K562 (cell line): Measurements from ENCODE around the gene WNK2. TPM values are rescaled to one million over a fixed set of nuclear protein-coding genes. Genes with fewer than 3 reads are reported as not detected.
A peak's percentile ranks its signal among the peaks of the same experiment; 100 is the strongest.

Source experiments
- ATAC-seq: fragments of 200-7000 bp; cut with Tn5 transposase; 3 replicates; pipeline ENCODE4 v1.9.1; 2020; ENCODE audit warnings: moderate library complexity
- BruUV-seq: library from RNA; stranded (reverse); fragments of 400-500 nt; replicated peaks from 2 replicates; lab custom pipeline; 2021; lab: Mats Ljungman, UMichigan
- CTCF ChIA-PET: fragments of 300-600 bp; formaldehyde crosslinking; extraction: SDS; loops from one replicate; lab custom pipeline; 2021; ENCODE audit warnings: low intra/inter-chr PET ratio; lab: Yijun Ruan, JAX
- POLR2A ChIA-PET: fragments of 300-600, 350-650 bp; sonication (Branson Sonifier 250); formaldehyde crosslinking; extraction: SDS; loops from one replicate; lab custom pipeline; 2021; ENCODE audit warnings: antibody characterized with exemption, inconsistent platforms; lab: Yijun Ruan, JAX
- DNase-seq, 4 experiments: peaks; one replicate each; pipeline versions ENCODE4 v3.0.0 to v3.0.0-alpha.2; 2011 to 2018; ENCODE audit warnings: low spot score in 3 of 4, mixed read lengths in 3 of 4; ENCODE audit errors: extremely low read depth in 1 of 4
- FAIRE-seq: peaks from 2 replicates; lab custom pipeline; 2011; peaks lifted over from hg19 to GRCh38; lab: Jason Lieb, UNC
- H2AFZ ChIP-seq: 2 replicates; pipeline ENCODE4 v1.6.0; 2011; ENCODE audit warnings: low read depth, low read length, control low read depth, inconsistent platforms
- H3K27ac ChIP-seq: fragments of 200-600 bp; 3 replicates; pipeline ENCODE4 v1.8.0; 2011; ENCODE audit warnings: low read depth, mild to moderate bottlenecking, control low read depth, inconsistent platforms, low read length, moderate library complexity, mixed read lengths; ENCODE audit errors: extremely low read depth
- H3K27me3 ChIP-seq, 2 experiments: fragments of 300-600 bp in 1 of 2; 2 replicates in 1 of 2; 3 replicates in 1 of 2; pipeline versions ENCODE4 v1.6.0 to v1.8.0; 2011; ENCODE audit warnings: inconsistent platforms in 2 of 2, low read length in 2 of 2, mild to moderate bottlenecking in 1 of 2, mixed read lengths in 1 of 2, moderate library complexity in 1 of 2; ENCODE audit not compliant: control insufficient read depth in 2 of 2, insufficient read depth in 2 of 2
- H3K36me3 ChIP-seq: fragments of 300-600 bp; 3 replicates; pipeline ENCODE4 v1.8.0; 2011; ENCODE audit warnings: mild to moderate bottlenecking, low read length, inconsistent platforms; ENCODE audit not compliant: control insufficient read depth, insufficient read depth
- H3K4me1 ChIP-seq, 2 experiments: fragments of 200-600 bp in 1 of 2; replicated peaks in 1 of 2; 2 replicates in 1 of 2; 3 replicates in 1 of 2; pipeline versions ENCODE4 v1.5.1 to v1.8.0; 2011; ENCODE audit warnings: inconsistent platforms in 2 of 2, low read length in 2 of 2, mild to moderate bottlenecking in 1 of 2, mixed read lengths in 1 of 2, moderate library complexity in 1 of 2; ENCODE audit not compliant: control insufficient read depth in 2 of 2, insufficient read depth in 2 of 2
- H3K4me2 ChIP-seq: 2 replicates; pipeline ENCODE4 v1.6.1; 2011; ENCODE audit warnings: low read length, control low read depth, inconsistent platforms, mixed read lengths; ENCODE audit not compliant: insufficient read depth
- H3K4me3 ChIP-seq: fragments of 200-600 bp; sonication (generic), shearing (Covaris generic); 2 replicates; pipeline ENCODE4 v1.5.1; 2016; ENCODE audit warnings: control low read depth, inconsistent platforms
- H3K79me2 ChIP-seq: fragments of 200-600 bp; 3 replicates; pipeline ENCODE4 v1.8.0; 2011; ENCODE audit warnings: low read length, inconsistent platforms; ENCODE audit not compliant: control insufficient read depth, insufficient read depth
- H3K9ac ChIP-seq, 2 experiments: 2 replicates each; pipeline versions ENCODE4 v1.6.0 to v1.6.1; 2011; ENCODE audit warnings: low read depth in 2 of 2, low read length in 2 of 2, control low read depth in 1 of 2, inconsistent platforms in 1 of 2, mild to moderate bottlenecking in 1 of 2, mixed read lengths in 1 of 2; ENCODE audit not compliant: insufficient read depth in 1 of 2
- H3K9me1 ChIP-seq: one replicate; pipeline ENCODE4 v1.6.0; 2011; ENCODE audit warnings: inconsistent platforms, mild to moderate bottlenecking, low read length, moderate library complexity; ENCODE audit not compliant: control insufficient read depth, insufficient read depth
- H3K9me3 ChIP-seq: replicated peaks from 2 replicates; pipeline ENCODE4 v1.5.1; 2011; ENCODE audit warnings: low read depth, low read length, inconsistent platforms; ENCODE audit not compliant: control insufficient read depth, insufficient read depth
- H4K20me1 ChIP-seq: replicated peaks from 2 replicates; pipeline ENCODE4 v1.6.1; 2011; ENCODE audit warnings: low read length, inconsistent platforms, mixed read lengths; ENCODE audit not compliant: control insufficient read depth, insufficient read depth
- ASH1L ChIP-seq: fragments of 450-650 bp; IDR thresholded peaks from 2 replicates; pipeline ENCODE4 v1.6.1; 2018; ENCODE audit warnings: borderline replicate concordance, mild to moderate bottlenecking, low read depth; ENCODE audit not compliant: partially characterized antibody
- BRCA1 ChIP-seq, 2 experiments: fragments of 450-650 bp in 1 of 2; sonication (generic) in 1 of 2; formaldehyde crosslinking in 1 of 2; IDR thresholded peaks; 2 replicates each; pipeline versions ENCODE4 v1.5.0 to v1.6.1; 2017 to 2020; ENCODE audit warnings: mild to moderate bottlenecking in 1 of 2, missing genetic modification reagents in 1 of 2
- E2F3 ChIP-seq: fragments of 250-450 bp; sonication (Bioruptor Pico); IDR thresholded peaks from 2 replicates; pipeline ENCODE4 v1.4.0; 2020; ENCODE audit warnings: mild to moderate bottlenecking
- EWSR1 ChIP-seq: fragments of 450-650 bp; IDR thresholded peaks from 2 replicates; pipeline ENCODE4 v1.6.1; 2018; ENCODE audit warnings: borderline replicate concordance, mild to moderate bottlenecking, low read depth, moderate library complexity; ENCODE audit not compliant: partially characterized antibody
- HDAC2 ChIP-seq: fragments of 450-650 bp; IDR thresholded peaks from 2 replicates; pipeline ENCODE4 v1.6.1; 2016; ENCODE audit warnings: mild to moderate bottlenecking
- ILF3 ChIP-seq: fragments of 450-650 bp; IDR thresholded peaks from 2 replicates; pipeline ENCODE4 v1.6.1; 2018; ENCODE audit warnings: antibody characterized with exemption, mild to moderate bottlenecking, moderate library complexity, borderline replicate concordance
- SAFB2 ChIP-seq: fragments of 200-400 bp; formaldehyde crosslinking; IDR thresholded peaks from 2 replicates; pipeline ENCODE4 v1.6.1; 2018; ENCODE audit warnings: borderline replicate concordance, low read length, low read depth, moderate library complexity; ENCODE audit not compliant: severe bottlenecking
- ZNF778 ChIP-seq: fragments of 450-650 bp; formaldehyde crosslinking; IDR thresholded peaks from 2 replicates; pipeline ENCODE4 v1.4.0; 2020; ENCODE audit warnings: mild to moderate bottlenecking, moderate library complexity
- ZSCAN29 ChIP-seq: fragments of 450-650 bp; IDR thresholded peaks from 2 replicates; pipeline ENCODE4 v1.6.1; 2017
- WGBS: fragments of 100-300 bp; shearing (Covaris generic); methylation state at CpG from one replicate; pipeline ENCODE4 v1.1.6; 2016; ENCODE audit warnings: low coverage, mixed read lengths; ENCODE audit not compliant: insufficient coverage; ENCODE audit errors: missing lambda C conversion rate; 5-methylcytosine and 5-hydroxymethylcytosine counted together
- in situ Hi-C: fragments of 300-500 bp; cut with MboI; formaldehyde crosslinking; loops from 4 replicates; pipeline ENCODE4 v1.15.0; 2018; ENCODE audit warnings: inconsistent platforms, mixed read lengths
- intact Hi-C: fragments of 100-400 bp; cut with micrococcal nuclease; formaldehyde crosslinking; loops from 2 replicates; pipeline ENCODE4 v1.14.2; 2022
- polyA plus RNA-seq, 8 experiments: library from polyadenylated mRNA; depleted of rRNA in 4 of 8; stranded (reverse) in 5 of 8; unstranded in 3 of 8; fragments of >200 nt; fragmentation: Nextera tagmentation in 2 of 8; fragmentation: Illumina TruSeq in 1 of 8; extraction: Ambion mirVana in 2 of 8; extraction: Trizol in 1 of 8; gene quantifications; 2 replicates each; pipeline versions ENCODE4 v1.2.1 to v1.2.3, GENCODE V29; 2011 to 2014; ENCODE audit warnings: inconsistent platforms in 1 of 8, missing spikeins in 1 of 8
- total RNA-seq, 7 experiments: library from RNA; depleted of rRNA in 6 of 7; stranded (reverse); fragments of >200 nt in 6 of 7; fragmentation: Illumina TruSeq in 2 of 7; extraction: Trizol in 2 of 7; gene quantifications; 2 replicates each; pipeline versions ENCODE4 v1.2.1 to v1.2.3, GENCODE V29; 2011 to 2021; ENCODE audit warnings: low replicate concordance in 1 of 7
- TF ChIP-seq, protein P1 (sequence below): sonication (generic); formaldehyde crosslinking; IDR thresholded peaks from 2 replicates; pipeline ENCODE4 v1.8.1; 2023; ENCODE audit warnings: mild to moderate bottlenecking, missing genetic modification reagents, moderate library complexity
- TF ChIP-seq, protein P2 (sequence below), 2 experiments: fragments of 450-650 bp in 1 of 2; sonication (generic) in 1 of 2; formaldehyde crosslinking; conservative IDR thresholded peaks; 2 replicates each; pipeline versions ENCODE4 v1.4.0 to v1.8.1; 2020 to 2022; ENCODE audit warnings: mild to moderate bottlenecking in 1 of 2, missing genetic modification reagents in 1 of 2
- TF ChIP-seq, protein P3 (sequence below): fragments of 250-450 bp; sonication (Bioruptor Pico); IDR thresholded peaks from 2 replicates; pipeline ENCODE4 v1.8.0; 2021; ENCODE audit warnings: moderate library complexity, mild to moderate bottlenecking, inconsistent platforms

Gene WNK2
- total and polyA plus RNA-seq, 9 of the 15 experiments (the other 6 are each of a cell fraction or from before 2014, with no cell fraction given), result 0.36 to 3.3 (median 0.64) TPM; not detected in 2

DNA sequence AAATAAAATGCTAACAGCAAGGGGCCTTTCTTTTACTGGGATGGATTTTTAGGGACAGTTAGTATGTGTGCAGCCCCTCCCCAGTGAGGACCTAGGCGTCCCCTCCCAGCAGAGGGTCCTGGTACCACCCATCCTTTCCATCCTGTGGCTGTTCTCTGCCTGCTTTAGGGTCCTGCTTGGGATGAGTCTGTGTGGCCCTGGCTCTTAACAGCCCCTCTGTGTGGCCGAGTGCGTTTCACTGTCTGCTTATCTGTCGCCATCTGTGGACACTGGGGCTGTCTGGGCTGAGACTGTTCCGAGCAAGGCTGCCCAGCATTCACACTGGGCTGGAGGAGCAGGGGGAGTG, 17.0 kb downstream of the WNK2 start:
- H3K27ac ChIP-seq, result no peak overlapping the region
- DNase-seq, result no peak
- CTCF ChIA-PET, result no interaction called here

DNA sequence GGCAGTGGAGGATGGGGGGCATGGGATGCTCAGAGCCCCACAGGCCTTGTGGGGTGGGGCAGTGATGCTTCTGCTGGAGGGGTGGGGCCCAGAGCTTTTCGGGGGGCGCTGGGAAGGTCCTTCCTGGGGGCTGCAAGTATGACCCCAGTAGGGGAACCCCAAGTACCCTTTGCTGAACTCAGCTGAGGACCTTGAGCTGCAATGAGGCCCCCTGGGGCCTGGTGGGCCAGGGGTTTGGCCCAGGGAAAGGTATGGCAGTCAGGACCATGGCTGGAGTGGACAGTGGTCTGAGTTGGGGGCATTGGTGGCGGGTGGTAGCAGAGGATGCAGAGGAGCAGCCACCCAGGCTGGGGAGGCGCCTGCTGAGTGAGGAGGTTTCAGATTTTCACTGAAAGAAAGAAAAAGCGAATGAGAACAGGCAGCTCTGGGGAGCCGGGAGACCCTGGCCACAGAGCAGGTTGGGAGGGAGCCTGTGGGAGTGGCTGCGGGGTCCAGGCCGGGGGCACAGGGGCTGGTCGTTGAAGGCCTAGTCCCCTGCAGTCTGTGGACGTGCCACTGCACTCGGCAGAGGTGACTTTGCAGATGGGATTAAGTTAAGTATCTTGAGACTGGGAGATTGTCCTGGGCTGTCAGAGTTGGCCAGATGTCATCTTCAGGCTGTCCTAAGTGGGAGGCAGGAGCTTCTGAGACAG, 19.2 kb downstream of the WNK2 start:
- Histone ChIP-seq H3K27ac (no peak overlapping the region), H3K27me3 (peaks cover 0 to 25% of the 10 kb centered on the region in 2 experiments; a peak in 2 of 5 replicates), H3K4me1 (peaks cover 0 to 26% of the 10 kb centered on the region in 2 experiments; a peak in 4 of 5 replicates), H3K9ac (no peak overlapping the region), H3K79me2 (no peaks in the 10 kb centered on the region), H2AFZ (no peak overlapping the region), H4K20me1 (peaks cover 12% of the 10 kb centered on the region; the same call in 1 of the 2 replicates), H3K9me1 (peaks cover 4% of the 10 kb centered on the region), H3K36me3 (no peaks in the 10 kb centered on the region), H3K9me3 (no peaks in the 10 kb centered on the region), H3K4me3 (no peak overlapping the region), H3K4me2 (no peak overlapping the region)
- no TSS peak for BruUV-seq
- POLR2A ChIA-PET, result no interaction called here
- DNase-seq (no peak), FAIRE-seq (no peak), ATAC-seq (no peak)
- WGBS, result 4% methylated on average over 10 of the region's 11 CpGs
- intact Hi-C loops, result no loop called here
- CTCF ChIA-PET, result no interaction called here
- in situ Hi-C loops, result no loop called here
- TF ChIP-seq BRCA1 (IDR thresholded peaks at IDR 0.05) (no peak), BRCA1 (CRISPR knock-in tag; IDR thresholded peaks at IDR 0.05) (no peak), E2F3 (CRISPR knock-in tag) (no peak), ASH1L (no peak), HDAC2 (no peak), ZNF778 (CRISPR knock-in tag) (no peak), EWSR1 (no peak), SAFB2 (no peak), ZSCAN29 (no peak), ILF3 (no peak)
- TF ChIP-seq, protein P1, sequence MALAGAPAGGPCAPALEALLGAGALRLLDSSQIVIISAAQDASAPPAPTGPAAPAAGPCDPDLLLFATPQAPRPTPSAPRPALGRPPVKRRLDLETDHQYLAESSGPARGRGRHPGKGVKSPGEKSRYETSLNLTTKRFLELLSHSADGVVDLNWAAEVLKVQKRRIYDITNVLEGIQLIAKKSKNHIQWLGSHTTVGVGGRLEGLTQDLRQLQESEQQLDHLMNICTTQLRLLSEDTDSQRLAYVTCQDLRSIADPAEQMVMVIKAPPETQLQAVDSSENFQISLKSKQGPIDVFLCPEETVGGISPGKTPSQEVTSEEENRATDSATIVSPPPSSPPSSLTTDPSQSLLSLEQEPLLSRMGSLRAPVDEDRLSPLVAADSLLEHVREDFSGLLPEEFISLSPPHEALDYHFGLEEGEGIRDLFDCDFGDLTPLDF (CRISPR knock-in tag), result no peak
- TF ChIP-seq, protein P2, sequence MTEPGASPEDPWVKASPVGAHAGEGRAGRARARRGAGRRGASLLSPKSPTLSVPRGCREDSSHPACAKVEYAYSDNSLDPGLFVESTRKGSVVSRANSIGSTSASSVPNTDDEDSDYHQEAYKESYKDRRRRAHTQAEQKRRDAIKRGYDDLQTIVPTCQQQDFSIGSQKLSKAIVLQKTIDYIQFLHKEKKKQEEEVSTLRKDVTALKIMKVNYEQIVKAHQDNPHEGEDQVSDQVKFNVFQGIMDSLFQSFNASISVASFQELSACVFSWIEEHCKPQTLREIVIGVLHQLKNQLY (CRISPR knock-in tag; conservative IDR thresholded peaks at IDR 0.05), result no peak

More for the DNA sequence above, 17.0 kb downstream of the WNK2 start:
- H3K36me3 ChIP-seq, result no peaks in the 10 kb centered on the region
- BruUV-seq, result no TSS peak
- ATAC-seq (peak; percentile 50), FAIRE-seq (no peak)
- WGBS, result 4% methylated on average over 3 of the region's 5 CpGs
- H3K4me1 ChIP-seq, result peaks cover 0 to 29% of the 10 kb centered on the region in 2 experiments; a peak in 4 of 5 replicates
- no peak overlapping the region for H3K4me2 ChIP-seq
- peaks cover 4% of the 10 kb centered on the region for H3K9me1 ChIP-seq
- peak overlapping the region in 1 of 2 experiments; percentile 23; a peak in 1 of 4 replicates for H3K9ac ChIP-seq
- no peaks in the 10 kb centered on the region for H3K9me3 ChIP-seq
- H2AFZ ChIP-seq, result no peak overlapping the region
- in situ Hi-C loops (no loop called here), intact Hi-C loops (no loop called here)
- POLR2A ChIA-PET, result no interaction called here
- TF ChIP-seq, protein P3, sequence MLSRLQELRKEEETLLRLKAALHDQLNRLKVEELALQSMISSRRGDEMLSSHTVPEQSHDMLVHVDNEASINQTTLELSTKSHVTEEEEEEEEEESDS (CRISPR knock-in tag), result no peak
- peaks cover 15% of the 10 kb centered on the region; the same call in 1 of the 2 replicates for H4K20me1 ChIP-seq
- peaks cover 0 to 34% of the 10 kb centered on the region in 2 experiments; a peak in 2 of 5 replicates for H3K27me3 ChIP-seq
- no peak overlapping the region for H3K4me3 ChIP-seq
- no peaks in the 10 kb centered on the region for H3K79me2 ChIP-seq
